Ovary (tissue), 9 donors: ENCODE results near the gene PDZRN3. TPM values are rescaled to one million over a fixed set of nuclear protein-coding genes. Genes with fewer than 3 reads are reported as not detected.

Source experiments
- DNase-seq, 5 donors: peaks; one replicate each; pipeline ENCODE4 v3.0.0-alpha.2; 2019 to 2020
- H3K27ac ChIP-seq, 2 donors: fragments of 200-600 bp; one replicate each; pipeline versions ENCODE4 v1.5.1 to v1.8.0; 2019 to 2022
- H3K27me3 ChIP-seq: fragments of 200-600 bp; one replicate; pipeline ENCODE4 v1.8.0; 2022
- H3K36me3 ChIP-seq: fragments of 200-600 bp; sonication (generic); one replicate; pipeline ENCODE4 v1.5.1; 2019
- H3K4me1 ChIP-seq: one replicate; pipeline ENCODE4 v1.8.1; 2013; ENCODE audit warnings: mild to moderate bottlenecking, moderate library complexity; ENCODE audit not compliant: insufficient read depth
- H3K4me3 ChIP-seq: fragments of 200-600 bp; sonication (generic); one replicate; pipeline ENCODE4 v1.5.1; 2017
- H3K9me3 ChIP-seq, 2 donors: fragments of 200-600 bp in 1 of 2; sonication (generic) in 1 of 2; one replicate each; pipeline versions ENCODE4 v1.5.1 to v1.8.1; 2013 to 2019; ENCODE audit warnings: mild to moderate bottlenecking in 1 of 2, moderate library complexity in 1 of 2
- CTCF ChIP-seq, 3 donors: fragments of 450-650 bp in 2 of 3; fragments of 200-600 bp in 1 of 3; IDR thresholded peaks; one replicate each; pipeline versions ENCODE4 v1.5.1 to v1.8.0; 2016 to 2022; ENCODE audit warnings: antibody characterized with exemption in 3 of 3, mild to moderate bottlenecking in 1 of 3
- EP300 ChIP-seq: sonication (generic); formaldehyde crosslinking; IDR thresholded peaks from one replicate; pipeline ENCODE4 v1.6.1; 2017; ENCODE audit warnings: antibody characterized with exemption
- POLR2A ChIP-seq: fragments of 450-650 bp; IDR thresholded peaks from one replicate; pipeline ENCODE4 v1.6.1; 2017; ENCODE audit warnings: antibody characterized with exemption, mild to moderate bottlenecking, moderate library complexity
- WGBS, 3 donors: extraction: QIAGEN DNeasy Blood & Tissue Kit in 1 of 3; methylation state at CpG; one replicate each; pipeline versions ENCODE4 v1.1.5 to v1.1.7; 2013 to 2017; 5-methylcytosine and 5-hydroxymethylcytosine counted together
- intact Hi-C, 4 donors: fragments of 100-400 bp; cut with DNase I; formaldehyde crosslinking; loops; one replicate each; pipeline versions ENCODE4 v1.11.0 to v1.15.1; 2022 to 2023
- polyA plus RNA-seq, 2 donors: library from polyadenylated mRNA; stranded (reverse); fragments of 200-250 nt in 1 of 2; fragments of 350-450 nt in 1 of 2; fragmentation: Illumina TruSeq in 1 of 2; extraction: RNeasy Lipid Tissue Mini Kit (QIAGEN cat#74804) in 1 of 2; gene quantifications; one replicate each; pipeline ENCODE4 v1.2.3, GENCODE V29; 2013 to 2014
- total RNA-seq, 7 donors: library from RNA; depleted of rRNA in 2 of 7; stranded (reverse); fragments of >200 nt in 2 of 7; fragmentation: NEBNext Ultra II Directional in 3 of 7; extraction: Animal tissue kit (Norgen Biotek cat#: 25700) in 3 of 7; gene quantifications; one replicate each; pipeline versions ENCODE4 v1.1.0 to v1.2.4, GENCODE V29; 2016 to 2023
- donor health status: DM: no; HTN: no; CAD: no; lungs with moderate emphysema.
- donor health status: DM: no; HTN: no; CAD: no.
- donor health status: Bipolar disorder and iron deficiency.
- donor health status: DM: yes; HTN: yes; CAD: no.
- donor health status: DM: no; HTN: no; CAD: no.
- donor health status: DM: yes; HTN: yes; CAD: no.

PDZRN3 gene
- total and polyA plus RNA-seq, 9 donors: 68.1 to 161 (median 102) TPM

GRCh38 chr3:73543412-73543811 lies 81.3 kb downstream of the PDZRN3 start:
- Histone ChIP-seq H3K27ac (no peak overlapping the region), H3K4me3 (no peak overlapping the region), H3K9me3 (no peaks in the 10 kb centered on the region), H3K36me3 (no peaks in the 10 kb centered on the region), H3K27me3 (no peaks in the 10 kb centered on the region), H3K4me1 (peaks cover 18% of the 10 kb centered on the region)
- no peak for TF ChIP-seq POLR2A
- TF ChIP-seq CTCF (IDR thresholded peaks at IDR 0.05): no peak
- TF ChIP-seq EP300: no peak
- no peak for DNase-seq
- WGBS, 3 donors: 46 to 64% (median 52%) methylated on average over 3 of the region's 3 CpGs
- intact Hi-C loops: no loop called here

DNA sequence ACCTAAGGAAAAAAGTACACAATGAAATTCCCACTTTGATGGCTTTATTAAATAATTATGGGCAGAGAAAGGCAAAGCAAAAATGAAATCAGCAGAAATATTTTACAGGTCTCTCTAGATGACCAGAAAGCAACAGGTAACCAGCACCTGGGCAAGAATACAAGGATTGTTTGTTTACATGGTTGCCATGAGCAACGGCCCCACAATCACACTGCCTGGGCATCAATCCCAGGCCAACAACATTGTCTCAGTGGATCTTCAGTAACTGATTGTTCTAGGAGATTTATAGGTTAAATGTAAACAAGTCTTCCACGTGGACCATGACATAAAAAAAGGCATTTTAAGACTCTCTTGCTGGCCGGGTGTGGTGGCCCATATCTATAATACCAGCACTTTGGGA lies 82.6 kb downstream of the PDZRN3 start:
- no peak for DNase-seq
- Histone ChIP-seq H3K4me3 (no peak overlapping the region), H3K36me3 (no peaks in the 10 kb centered on the region), H3K4me1 (peaks cover 14% of the 10 kb centered on the region), H3K9me3 (no peaks in the 10 kb centered on the region), H3K27me3 (no peaks in the 10 kb centered on the region), H3K27ac (no peak overlapping the region)
- TF ChIP-seq EP300: no peak
- intact Hi-C loops: no loop called here
- 42 to 67% (median 54%) methylated on average over 3 of the region's 3 CpGs for WGBS, 3 donors

- Histone ChIP-seq H3K9me3 (no peaks in the 10 kb centered on the region), H3K4me3 (no peak overlapping the region), H3K4me1 (peaks cover 22% of the 10 kb centered on the region), H3K27me3 (no peaks in the 10 kb centered on the region), H3K27ac (no peak overlapping the region), H3K36me3 (no peaks in the 10 kb centered on the region)
- WGBS, 3 donors: 87 to 95% (median 93%) methylated on average over 1 of the region's 1 CpG
- no peak for TF ChIP-seq CTCF (IDR thresholded peaks at IDR 0.05)
- TF ChIP-seq POLR2A: no peak
- no peak for TF ChIP-seq EP300
- no peak for DNase-seq
- intact Hi-C loops: no loop called here
Observed at GRCh38 chr3:73540969-73541740, 83.6 kb downstream of the PDZRN3 start.

- H3K27me3 ChIP-seq: no peaks in the 10 kb centered on the region
- H3K4me3 ChIP-seq: no peak overlapping the region
- peaks cover 23% of the 10 kb centered on the region for H3K4me1 ChIP-seq
- H3K9me3 ChIP-seq: no peaks in the 10 kb centered on the region
- TF ChIP-seq POLR2A: no peak
- no peak for TF ChIP-seq CTCF (IDR thresholded peaks at IDR 0.05)
- intact Hi-C loops: no loop called here
- DNase-seq: no peak
- no peaks in the 10 kb centered on the region for H3K36me3 ChIP-seq
- no peak overlapping the region for H3K27ac ChIP-seq
- WGBS, 3 donors: 61 to 63% (median 62%) methylated on average over 2 of the region's 2 CpGs
Observed at GRCh38 chr3:73538486-73538885, 86.3 kb downstream of the PDZRN3 start.

DNA sequence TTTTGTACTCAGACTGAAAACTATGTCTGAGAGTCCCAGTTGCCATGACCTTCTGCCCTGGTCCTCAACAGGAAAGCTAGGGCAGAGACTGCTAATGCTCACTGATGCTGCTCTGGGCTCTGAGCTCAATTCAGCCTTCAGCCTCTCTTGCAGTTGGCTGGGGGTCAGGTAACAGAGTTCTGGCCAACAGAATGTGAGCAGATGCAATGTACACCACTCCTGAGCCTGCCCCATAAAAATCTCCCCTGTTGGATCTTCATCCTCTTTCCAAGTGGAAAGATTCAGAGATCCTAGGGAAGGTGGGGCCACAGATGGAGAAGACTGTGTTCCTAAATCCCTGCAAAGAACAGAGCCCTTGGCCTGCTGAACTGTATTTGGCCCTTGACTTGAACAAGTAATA lies 87.8 kb downstream of the PDZRN3 start:
- H3K27ac ChIP-seq: no peak overlapping the region
- DNase-seq: peak in 1 of 5 donors; percentile 56
- peaks cover 20% of the 10 kb centered on the region for H3K4me1 ChIP-seq
- no peak for TF ChIP-seq EP300
- no peak for TF ChIP-seq POLR2A
- TF ChIP-seq CTCF (IDR thresholded peaks at IDR 0.05): no peak
- intact Hi-C loops: no loop called here
- no peaks in the 10 kb centered on the region for H3K27me3 ChIP-seq
- H3K4me3 ChIP-seq: no peak overlapping the region
- H3K36me3 ChIP-seq: no peaks in the 10 kb centered on the region
- H3K9me3 ChIP-seq: no peaks in the 10 kb centered on the region
